HFF-Myc (cell line): ENCODE results near the gene LAMC1.

Experiments used
- DNase-seq: peaks from one replicate; pipeline ENCODE4 v3.0.0-alpha.2; 2011; ENCODE audit warnings: low read depth; ENCODE audit errors: extremely low read depth
- H3K4me3 ChIP-seq: replicated peaks from 2 replicates; pipeline ENCODE4 v1.5.1; 2011; ENCODE audit warnings: low read depth, mild to moderate bottlenecking, control low read depth, low read length
- CTCF ChIP-seq: IDR thresholded peaks from 2 replicates; pipeline ENCODE4 v1.5.1; 2012; ENCODE audit warnings: mild to moderate bottlenecking, low read depth, low read length, control low read depth; ENCODE audit errors: missing control alignments

Gene LAMC1

GRCh38 chr1:183093066-183093668 lies 69.9 kb downstream of the LAMC1 start:
- TF ChIP-seq CTCF = no peak
- H3K4me3 ChIP-seq = no peak overlapping the region
- DNase-seq = no peak

- no peak for TF ChIP-seq CTCF
- DNase-seq = peak; percentile 64
- H3K4me3 ChIP-seq = no peak overlapping the region
Observed at GRCh38 chr1:183093786-183094298, 70.6 kb downstream of the LAMC1 start.

GRCh38 chr1:183094351-183094750 lies 71.1 kb downstream of the LAMC1 start:
- no peak overlapping the region for H3K4me3 ChIP-seq
- no peak for DNase-seq
- TF ChIP-seq CTCF = no peak

GRCh38 chr1:183096351-183096750 lies 73.1 kb downstream of the LAMC1 start:
- no peak overlapping the region for H3K4me3 ChIP-seq
- no peak for DNase-seq
- TF ChIP-seq CTCF = no peak

GRCh38 chr1:183096894-183097293 lies 73.7 kb downstream of the LAMC1 start:
- no peak overlapping the region for H3K4me3 ChIP-seq
- TF ChIP-seq CTCF = no peak
- peak; percentile 89 for DNase-seq

- peak; percentile 82 for DNase-seq
- no peak overlapping the region for H3K4me3 ChIP-seq
- no peak for TF ChIP-seq CTCF
Observed at GRCh38 chr1:183097438-183098051, 74.3 kb downstream of the LAMC1 start.
